SK-N-SH (cell line): ENCODE results near the gene CPT1B. TPM values are rescaled to one million over a fixed set of nuclear protein-coding genes. Genes with fewer than 3 reads are reported as not detected.

Experiments used
- CTCF ChIA-PET: fragments of 300-600, 350-600 bp; formaldehyde crosslinking; extraction: SDS; loops from one replicate; lab custom pipeline; 2021; lab: Yijun Ruan, JAX
- POLR2A ChIA-PET: fragments of 350-600 bp; sonication (Branson Sonifier 250); formaldehyde crosslinking; extraction: SDS; loops from one replicate; lab custom pipeline; 2020; ENCODE audit warnings: antibody characterized with exemption, inconsistent platforms; lab: Yijun Ruan, JAX
- DNase-seq: peaks from one replicate; pipeline ENCODE4 v3.0.0; 2012
- H2AFZ ChIP-seq: fragments of 200-600 bp; sonication (generic); 2 replicates; pipeline ENCODE4 v1.8.1; 2016; ENCODE audit warnings: antibody characterized with exemption, mild to moderate bottlenecking, low read depth
- H3F3A ChIP-seq: fragments of 200-600 bp; sonication (generic); replicated peaks from 2 replicates; pipeline ENCODE3; 2016; ENCODE audit warnings: antibody characterized with exemption, mild to moderate bottlenecking; ENCODE audit not compliant: insufficient read depth
- H3K27ac ChIP-seq, 2 experiments: fragments of 200-500 bp in 1 of 2; fragments of 200-600 bp in 1 of 2; sonication (Bioruptor generic) in 1 of 2; sonication (generic), shearing (Covaris generic) in 1 of 2; 2 replicates each; pipeline versions ENCODE4 v1.5.1 to v1.6.1; 2014 to 2016; ENCODE audit warnings: low read depth in 2 of 2, inconsistent platforms in 1 of 2, low read length in 1 of 2, mild to moderate bottlenecking in 1 of 2, mixed read lengths in 1 of 2
- H3K27me3 ChIP-seq: fragments of 200-600 bp; sonication (generic), shearing (Covaris generic); 2 replicates; pipeline ENCODE4 v1.6.1; 2016; ENCODE audit warnings: mixed run types; ENCODE audit not compliant: insufficient read depth
- H3K36me3 ChIP-seq, 2 experiments: fragments of 200-500 bp in 1 of 2; fragments of 200-600 bp in 1 of 2; sonication (Bioruptor generic) in 1 of 2; sonication (generic) in 1 of 2; replicated peaks in 1 of 2; 2 replicates each; pipeline versions ENCODE3 to v1.5.1; 2014 to 2016; ENCODE audit warnings: low read length in 1 of 2, mild to moderate bottlenecking in 1 of 2; ENCODE audit not compliant: insufficient read depth in 2 of 2, control insufficient read depth in 1 of 2
- H3K4me1 ChIP-seq, 2 experiments: fragments of 200-500 bp in 1 of 2; fragments of 200-600 bp in 1 of 2; sonication (Bioruptor generic) in 1 of 2; sonication (generic), shearing (Covaris generic) in 1 of 2; 2 replicates each; pipeline versions ENCODE4 v1.5.1 to v1.6.1; 2014 to 2016; ENCODE audit warnings: low read depth in 1 of 2, low read length in 1 of 2, mixed run types in 1 of 2; ENCODE audit not compliant: insufficient read depth in 2 of 2, control insufficient read depth in 1 of 2
- H3K4me2 ChIP-seq: fragments of 200-600 bp; sonication (generic), shearing (Covaris generic); 2 replicates; pipeline ENCODE4 v1.6.1; 2017; ENCODE audit warnings: mixed run types
- H3K4me3 ChIP-seq, 2 experiments: fragments of 200-500 bp in 1 of 2; fragments of 200-600 bp in 1 of 2; sonication (Bioruptor generic) in 1 of 2; sonication (generic), shearing (Covaris generic) in 1 of 2; 2 replicates each; pipeline versions ENCODE4 v1.5.1 to v1.8.1; 2014 to 2016; ENCODE audit warnings: low read depth in 2 of 2, inconsistent platforms in 1 of 2, low read length in 1 of 2, mild to moderate bottlenecking in 1 of 2, mixed read lengths in 1 of 2, moderate library complexity in 1 of 2
- H3K79me2 ChIP-seq: fragments of 200-600 bp; sonication (generic); 2 replicates; pipeline ENCODE4 v1.8.1; 2017; ENCODE audit warnings: mild to moderate bottlenecking; ENCODE audit not compliant: insufficient read depth
- H3K9ac ChIP-seq: fragments of 200-600 bp; sonication (generic); 2 replicates; pipeline ENCODE4 v1.6.1; 2017; ENCODE audit warnings: mixed run types
- H3K9me2 ChIP-seq: fragments of 200-600 bp; sonication (generic); 2 replicates; pipeline ENCODE4 v1.6.1; 2017; ENCODE audit warnings: mixed run types
- H3K9me3 ChIP-seq: fragments of 200-600 bp; sonication (generic); 2 replicates; pipeline ENCODE4 v1.6.1; 2017; ENCODE audit warnings: mixed run types, mild to moderate bottlenecking, moderate library complexity
- H4K20me1 ChIP-seq: fragments of 200-600 bp; sonication (generic); 2 replicates; pipeline ENCODE4 v1.6.1; 2017; ENCODE audit warnings: mild to moderate bottlenecking, mixed run types; ENCODE audit not compliant: insufficient read depth
- ELF1 ChIP-seq: IDR thresholded peaks from 2 replicates; pipeline ENCODE4 v1.4.0; 2012
- EP300 ChIP-seq, 2 experiments: IDR thresholded peaks; 2 replicates each; pipeline versions ENCODE4 v1.4.0 to v1.6.1; 2012; ENCODE audit warnings: borderline replicate concordance in 1 of 2, low read depth in 1 of 2, low read length in 1 of 2
- FOXJ3 ChIP-seq: sonication (generic); formaldehyde crosslinking; IDR thresholded peaks from 2 replicates; pipeline ENCODE4 v1.5.1; 2020; ENCODE audit warnings: mild to moderate bottlenecking, missing genetic modification reagents
- IRF3 ChIP-seq: fragments of 150-350 bp; IDR thresholded peaks from 2 replicates; pipeline ENCODE4 v1.6.1; 2016; ENCODE audit warnings: mild to moderate bottlenecking, low read depth, low read length
- JUND ChIP-seq: IDR thresholded peaks from 2 replicates; pipeline ENCODE4 v1.4.0; 2012
- MEF2A ChIP-seq: IDR thresholded peaks from 2 replicates; pipeline ENCODE4 v1.4.0; 2012; ENCODE audit warnings: low read depth, borderline replicate concordance
- MXI1 ChIP-seq: IDR thresholded peaks from 2 replicates; pipeline ENCODE4 v1.6.1; 2012; ENCODE audit warnings: mild to moderate bottlenecking, low read depth, low read length, improper control_type of control experiment
- NRF1 ChIP-seq: IDR thresholded peaks from 2 replicates; pipeline ENCODE4 v1.6.1; 2012; ENCODE audit warnings: low read depth, mild to moderate bottlenecking, low read length
- POLR2AphosphoS5 ChIP-seq: IDR thresholded peaks from 2 replicates; pipeline ENCODE4 v1.6.1; 2012; ENCODE audit warnings: low read depth, low read length
- RAD21 ChIP-seq: IDR thresholded peaks from 2 replicates; pipeline ENCODE4 v1.6.1; 2012; ENCODE audit warnings: mild to moderate bottlenecking, low read length
- RCOR1 ChIP-seq: fragments of 150-350 bp; IDR thresholded peaks from 2 replicates; pipeline ENCODE4 v1.6.1; 2017; ENCODE audit warnings: antibody characterized with exemption, low read length
- SMC3 ChIP-seq: IDR thresholded peaks from 2 replicates; pipeline ENCODE4 v1.6.1; 2012; ENCODE audit warnings: low read depth, low read length, improper control_type of control experiment
- USF1 ChIP-seq: IDR thresholded peaks from 2 replicates; pipeline ENCODE4 v1.4.0; 2012; ENCODE audit warnings: low read depth, borderline replicate concordance
- ZBTB33 ChIP-seq: IDR thresholded peaks from 2 replicates; pipeline ENCODE4 v1.4.0; 2012; ENCODE audit warnings: low read depth, borderline replicate concordance
- WGBS: methylation state at CpG from one replicate; pipeline ENCODE4 v1.1.6; 2017; ENCODE audit warnings: low lambda C conversion rate; 5-methylcytosine and 5-hydroxymethylcytosine counted together
- polyA plus RNA-seq, 3 experiments: library from polyadenylated mRNA; depleted of rRNA; stranded (reverse); fragments of >200 nt; gene quantifications; 2 replicates each; pipeline ENCODE4 v1.2.3, GENCODE V29; 2012
- TF ChIP-seq, protein P1 (sequence below): IDR thresholded peaks from 2 replicates; pipeline ENCODE4; 2012

The CPT1B gene
- polyA plus RNA-seq, 1 of the 3 experiments (the other 2 are of a cell fraction) = 33.2 TPM

DNA sequence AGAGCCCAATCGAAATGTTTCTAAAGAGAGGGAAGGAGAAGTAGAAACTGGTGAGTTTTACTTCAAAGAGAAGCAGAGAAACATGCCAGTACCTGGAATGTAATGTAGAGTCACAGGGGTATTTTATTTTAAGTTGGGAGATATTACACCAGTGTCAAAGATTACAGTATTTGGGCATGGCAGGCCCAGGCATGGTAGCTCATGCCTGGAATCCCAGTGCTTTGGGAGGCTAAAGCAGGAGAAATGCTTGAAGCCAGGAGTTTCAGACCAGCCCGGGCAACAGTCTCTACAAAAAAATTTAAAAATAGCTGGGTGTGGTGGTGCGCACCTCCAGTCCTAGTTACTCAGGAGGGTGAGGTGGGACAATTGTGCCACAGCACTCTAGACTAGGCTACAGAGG, 18.2 kb downstream of the CPT1B start:
- Histone ChIP-seq H3K9me2 (no peaks in the 10 kb centered on the region), H3K9me3 (no peaks in the 10 kb centered on the region), H3K4me1 (peaks cover 0 to 4% of the 10 kb centered on the region in 2 experiments; a peak in 1 of 4 replicates), H3K36me3 (no peaks in the 10 kb centered on the region), H4K20me1 (no peaks in the 10 kb centered on the region), H3K27me3 (no peaks in the 10 kb centered on the region), H3K27ac (no peak overlapping the region), H3K9ac (no peak overlapping the region), H3K4me2 (no peak overlapping the region), H3F3A (peaks cover 8% of the 10 kb centered on the region), H3K4me3 (no peak overlapping the region), H2AFZ (no peak overlapping the region), H3K79me2 (no peaks in the 10 kb centered on the region)
- 83% methylated on average over 3 of the region's 3 CpGs for WGBS
- ChIA-PET POLR2A (no interaction called here), CTCF (interaction anchor here (0.6 to 1.2 kb wide), 4 partner anchors 10 to 61 kb away, joined by 3 to 6 read pairs (median 4); partner anchors contain the start of gene SCO2)
- no peak for DNase-seq
- TF ChIP-seq MXI1 = no peak
- no peak for TF ChIP-seq RAD21
- TF ChIP-seq USF1 = no peak
- no peak for TF ChIP-seq EP300 (IDR thresholded peaks at IDR 0.05; ENCODE audit: borderline replicate concordance in 1 of 2, low read depth in 1 of 2, low read length in 1 of 2)
- no peak for TF ChIP-seq POLR2AphosphoS5
- TF ChIP-seq FOXJ3 (CRISPR knock-in tag) = no peak
- TF ChIP-seq IRF3 = no peak
- no peak for TF ChIP-seq MEF2A

DNA sequence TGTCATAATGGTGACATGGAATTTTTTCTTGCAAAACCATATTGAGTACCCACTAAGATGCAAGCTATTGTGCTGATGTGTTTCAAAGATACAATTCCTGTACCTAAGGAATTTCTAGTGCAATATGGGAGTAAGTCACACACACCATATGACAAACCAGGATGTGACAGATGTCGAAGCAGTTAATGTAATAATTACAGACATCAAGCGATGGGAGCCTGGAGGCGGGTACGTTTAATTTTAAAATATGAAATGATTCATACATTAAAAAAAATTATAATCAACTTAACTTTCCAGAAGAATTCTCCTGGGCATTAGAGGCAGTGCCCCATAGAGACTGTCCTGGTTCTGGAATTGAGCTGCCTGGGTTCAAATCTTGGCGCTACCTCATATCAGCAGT, 21.5 kb downstream of the CPT1B start:
- POLR2A ChIA-PET = no interaction called here

More for the DNA sequence above, 21.5 kb downstream of the CPT1B start:
- no peak overlapping the region for H2AFZ ChIP-seq
- no peaks in the 10 kb centered on the region for H3K36me3 ChIP-seq
- no peaks in the 10 kb centered on the region for H3K9me3 ChIP-seq
- no peak overlapping the region for H3K4me2 ChIP-seq
- TF ChIP-seq ELF1 (no peak), POLR2AphosphoS5 (no peak), RAD21 (no peak), JUND (no peak), SMC3 (no peak), NRF1 (no peak), ZBTB33 (no peak), RCOR1 (no peak)
- TF ChIP-seq, protein P1, sequence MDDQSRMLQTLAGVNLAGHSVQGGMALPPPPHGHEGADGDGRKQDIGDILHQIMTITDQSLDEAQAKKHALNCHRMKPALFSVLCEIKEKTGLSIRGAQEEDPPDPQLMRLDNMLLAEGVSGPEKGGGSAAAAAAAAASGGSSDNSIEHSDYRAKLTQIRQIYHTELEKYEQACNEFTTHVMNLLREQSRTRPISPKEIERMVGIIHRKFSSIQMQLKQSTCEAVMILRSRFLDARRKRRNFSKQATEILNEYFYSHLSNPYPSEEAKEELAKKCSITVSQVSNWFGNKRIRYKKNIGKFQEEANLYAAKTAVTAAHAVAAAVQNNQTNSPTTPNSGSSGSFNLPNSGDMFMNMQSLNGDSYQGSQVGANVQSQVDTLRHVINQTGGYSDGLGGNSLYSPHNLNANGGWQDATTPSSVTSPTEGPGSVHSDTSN = no peak
- TF ChIP-seq, all 33 proteins: peak for 0
- H3F3A ChIP-seq = peaks cover 8% of the 10 kb centered on the region
- H4K20me1 ChIP-seq = no peaks in the 10 kb centered on the region
- CTCF ChIA-PET = interaction anchor here (1.2 to 2.1 kb wide), 3 partner anchors 11 to 70 kb away, joined by 3 to 9 read pairs (median 5); partner anchors contain the start of genes KLHDC7B and SCO2
- H3K9ac ChIP-seq = no peak overlapping the region
- no peaks in the 10 kb centered on the region for H3K27me3 ChIP-seq
- DNase-seq = no peak
- no peak overlapping the region for H3K4me3 ChIP-seq
- no peaks in the 10 kb centered on the region for H3K9me2 ChIP-seq
- H3K4me1 ChIP-seq = no peaks in the 10 kb centered on the region; a peak in 1 of 4 replicates
- no peak overlapping the region for H3K27ac ChIP-seq
- WGBS = 44% methylated on average over 5 of the region's 5 CpGs
- no peaks in the 10 kb centered on the region for H3K79me2 ChIP-seq
